ENCODE results near the gene TSPAN32. TPM values are rescaled to one million over a fixed set of nuclear protein-coding genes. Genes with fewer than 3 reads are reported as not detected.

The TSPAN32 gene
- polyA plus RNA-seq, 3 donors, result 1.6 to 2.7 (median 2.6) TPM

Other genes with a start within 250 kb of the TSPAN32 start
- 1,000 to 10,000 TPM in 1 of 3 donors, 100 to 1,000 TPM in 2; 714 to 1,039 (median 964) TPM for gene IGF2, start 162.6 kb upstream of the TSPAN32 start, polyA plus RNA-seq (ENCODE audit: insufficient read length in 3 of 3)
- gene INS, start 140.8 kb upstream of the TSPAN32 start, polyA plus RNA-seq (ENCODE audit: insufficient read length in 3 of 3), result not detected
- 1 to 10 TPM in 2 of 3 donors, under 1 TPM in 1; 0.73 to 1.7 (median 1.4) TPM for gene TH, start 130.2 kb upstream of the TSPAN32 start, polyA plus RNA-seq (ENCODE audit: insufficient read length in 3 of 3)
- gene ASCL2, start 31.4 kb upstream of the TSPAN32 start, polyA plus RNA-seq (ENCODE audit: insufficient read length in 3 of 3), result 1 to 10 TPM; 1.5 to 3.8 (median 2.5) TPM
- 1 to 10 TPM in 1 of 3 donors, under 1 TPM in 2; 0.67 to 1.1 (median 0.82) TPM for gene C11orf21, start 95 bp upstream of the TSPAN32 start, polyA plus RNA-seq (ENCODE audit: insufficient read length in 3 of 3)
- gene CD81, start 75.3 kb downstream of the TSPAN32 start, polyA plus RNA-seq (ENCODE audit: insufficient read length in 3 of 3), result 100 to 1,000 TPM; 528 to 587 (median 583) TPM
- 10 to 100 TPM; 30.8 to 45.5 (median 44.8) TPM for gene TSSC4, start 98.7 kb downstream of the TSPAN32 start, polyA plus RNA-seq (ENCODE audit: insufficient read length in 3 of 3)
- 1 to 10 TPM; 2.7 to 4.5 (median 3.5) TPM for gene TRPM5, start 142.5 kb downstream of the TSPAN32 start, polyA plus RNA-seq (ENCODE audit: insufficient read length in 3 of 3)
- gene KCNQ1, start 143.0 kb downstream of the TSPAN32 start, polyA plus RNA-seq (ENCODE audit: insufficient read length in 3 of 3), result 10 to 100 TPM in 2 of 3 donors, 1 to 10 TPM in 1; 9.2 to 13.2 (median 10.6) TPM

Data from renal cortex interstitium (tissue), 3 donors.